Measurements from ENCODE around the gene DOCK6. TPM values are rescaled to one million over a fixed set of nuclear protein-coding genes. Genes with fewer than 3 reads are reported as not detected.

The DOCK6 gene
- total RNA-seq, 1 donor from 2014 or later = 86.9 TPM

DNA sequence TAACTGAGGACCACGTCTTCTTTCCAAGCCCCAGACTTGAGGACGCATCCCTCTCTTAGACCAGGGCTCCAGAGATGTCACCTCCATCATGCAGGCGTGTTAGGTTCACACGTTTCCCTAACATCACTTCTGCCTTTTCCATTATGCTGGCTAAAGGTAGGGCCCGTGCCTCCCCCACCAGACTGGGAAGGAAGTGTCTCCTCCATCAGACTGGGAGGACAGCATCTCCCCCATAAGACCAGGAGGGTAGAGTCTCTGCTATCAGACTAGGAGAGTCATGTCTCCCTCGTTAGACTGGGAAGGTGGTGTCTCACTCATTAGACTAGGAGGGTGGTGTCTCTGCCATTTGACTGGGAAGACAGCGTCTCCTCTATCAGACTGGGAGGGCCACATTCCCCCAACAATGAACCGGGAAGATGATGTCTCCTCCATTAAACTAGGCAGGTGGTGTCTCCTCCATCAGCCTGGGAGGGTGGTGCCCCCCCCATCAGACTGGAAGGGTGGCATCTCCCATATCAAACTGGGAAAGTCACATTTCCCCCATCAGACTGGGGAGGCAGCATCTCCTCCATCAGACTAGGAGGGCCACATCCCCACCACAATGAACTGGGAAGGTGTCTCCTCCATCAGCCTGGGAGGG is 88.7 kb downstream of the DOCK6 start:
- Mint-ChIP-seq H3K36me3 (ENCODE audit: unreplicated experiment) (peaks cover 48% of the 10 kb centered on the region), H3K4me1 (ENCODE audit: unreplicated experiment) (peaks cover 10% of the 10 kb centered on the region), H3K4me3 (ENCODE audit: unreplicated experiment) (no peak overlapping the region), H3K27me3 (ENCODE audit: unreplicated experiment) (no peaks in the 10 kb centered on the region), H3K9me3 (ENCODE audit: unreplicated experiment) (no peaks in the 10 kb centered on the region), H3K27ac (ENCODE audit: unreplicated experiment) (no peak overlapping the region)
- TF ChIP-seq, protein P1, sequence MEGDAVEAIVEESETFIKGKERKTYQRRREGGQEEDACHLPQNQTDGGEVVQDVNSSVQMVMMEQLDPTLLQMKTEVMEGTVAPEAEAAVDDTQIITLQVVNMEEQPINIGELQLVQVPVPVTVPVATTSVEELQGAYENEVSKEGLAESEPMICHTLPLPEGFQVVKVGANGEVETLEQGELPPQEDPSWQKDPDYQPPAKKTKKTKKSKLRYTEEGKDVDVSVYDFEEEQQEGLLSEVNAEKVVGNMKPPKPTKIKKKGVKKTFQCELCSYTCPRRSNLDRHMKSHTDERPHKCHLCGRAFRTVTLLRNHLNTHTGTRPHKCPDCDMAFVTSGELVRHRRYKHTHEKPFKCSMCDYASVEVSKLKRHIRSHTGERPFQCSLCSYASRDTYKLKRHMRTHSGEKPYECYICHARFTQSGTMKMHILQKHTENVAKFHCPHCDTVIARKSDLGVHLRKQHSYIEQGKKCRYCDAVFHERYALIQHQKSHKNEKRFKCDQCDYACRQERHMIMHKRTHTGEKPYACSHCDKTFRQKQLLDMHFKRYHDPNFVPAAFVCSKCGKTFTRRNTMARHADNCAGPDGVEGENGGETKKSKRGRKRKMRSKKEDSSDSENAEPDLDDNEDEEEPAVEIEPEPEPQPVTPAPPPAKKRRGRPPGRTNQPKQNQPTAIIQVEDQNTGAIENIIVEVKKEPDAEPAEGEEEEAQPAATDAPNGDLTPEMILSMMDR (IDR thresholded peaks at IDR 0.05) = no peak
- no peak for DNase-seq (ENCODE audit: extremely low spot score, unreplicated experiment)

DNA sequence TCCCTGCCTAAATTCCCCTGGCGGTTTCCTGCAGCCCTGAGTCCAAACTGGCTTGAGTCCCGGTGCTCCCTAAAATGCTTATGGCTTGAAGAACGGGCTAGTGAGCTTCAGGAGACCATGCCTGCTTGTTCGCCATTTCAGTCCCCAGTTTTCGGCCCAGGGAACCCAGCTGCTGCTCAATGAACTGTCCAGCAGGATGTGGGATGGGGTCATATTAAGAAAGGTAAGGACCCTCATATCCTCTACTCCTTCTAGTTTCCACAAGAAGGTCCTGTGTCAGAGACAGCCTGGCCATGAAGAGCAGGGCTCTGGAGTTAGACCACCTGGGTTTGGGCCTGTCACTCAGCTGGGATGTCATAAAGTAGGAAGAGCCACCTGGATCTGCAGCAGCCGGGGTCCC is 89.7 kb downstream of the DOCK6 start:
- no peaks in the 10 kb centered on the region for H3K27me3 Mint-ChIP-seq (ENCODE audit: unreplicated experiment)

DNA sequence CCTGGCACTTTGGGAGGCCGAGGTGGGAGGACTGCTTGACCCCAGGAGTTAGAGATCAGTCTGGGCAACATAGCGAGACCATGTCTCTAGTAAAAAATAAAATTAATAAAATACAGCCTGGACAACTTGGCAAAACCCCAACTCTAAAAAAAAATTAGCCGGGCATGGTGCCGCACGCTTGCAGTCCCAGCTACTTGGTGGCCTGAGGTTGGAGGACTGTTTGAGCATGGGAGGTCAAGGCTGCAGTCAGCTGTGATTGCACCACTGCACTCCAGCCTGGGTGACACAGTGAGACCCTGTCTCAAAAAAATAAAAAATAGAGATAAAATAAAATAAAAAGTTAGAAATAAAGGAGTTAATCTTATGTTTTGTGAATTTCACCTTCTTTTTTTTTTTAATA is 91.2 kb downstream of the DOCK6 start:
- Mint-ChIP-seq H3K4me1 (ENCODE audit: unreplicated experiment) (peaks cover 10% of the 10 kb centered on the region), H3K9me3 (ENCODE audit: unreplicated experiment) (no peaks in the 10 kb centered on the region), H3K27me3 (ENCODE audit: unreplicated experiment) (no peaks in the 10 kb centered on the region), H3K36me3 (ENCODE audit: unreplicated experiment) (peaks cover 59% of the 10 kb centered on the region), H3K27ac (ENCODE audit: unreplicated experiment) (no peak overlapping the region), H3K4me3 (ENCODE audit: unreplicated experiment) (no peak overlapping the region)
- DNase-seq (ENCODE audit: extremely low spot score, unreplicated experiment) = no peak
- TF ChIP-seq, protein P1 (IDR thresholded peaks at IDR 0.05) = no peak

More for the DNA sequence above, 89.7 kb downstream of the DOCK6 start:
- Mint-ChIP-seq H3K9me3 (ENCODE audit: unreplicated experiment) (no peaks in the 10 kb centered on the region), H3K4me3 (ENCODE audit: unreplicated experiment) (no peak overlapping the region), H3K27ac (ENCODE audit: unreplicated experiment) (no peak overlapping the region), H3K36me3 (ENCODE audit: unreplicated experiment) (peaks cover 53% of the 10 kb centered on the region), H3K4me1 (ENCODE audit: unreplicated experiment) (peaks cover 10% of the 10 kb centered on the region)
- no peak for DNase-seq (ENCODE audit: extremely low spot score, unreplicated experiment)
- TF ChIP-seq, protein P1 (IDR thresholded peaks at IDR 0.05) = no peak

DNA sequence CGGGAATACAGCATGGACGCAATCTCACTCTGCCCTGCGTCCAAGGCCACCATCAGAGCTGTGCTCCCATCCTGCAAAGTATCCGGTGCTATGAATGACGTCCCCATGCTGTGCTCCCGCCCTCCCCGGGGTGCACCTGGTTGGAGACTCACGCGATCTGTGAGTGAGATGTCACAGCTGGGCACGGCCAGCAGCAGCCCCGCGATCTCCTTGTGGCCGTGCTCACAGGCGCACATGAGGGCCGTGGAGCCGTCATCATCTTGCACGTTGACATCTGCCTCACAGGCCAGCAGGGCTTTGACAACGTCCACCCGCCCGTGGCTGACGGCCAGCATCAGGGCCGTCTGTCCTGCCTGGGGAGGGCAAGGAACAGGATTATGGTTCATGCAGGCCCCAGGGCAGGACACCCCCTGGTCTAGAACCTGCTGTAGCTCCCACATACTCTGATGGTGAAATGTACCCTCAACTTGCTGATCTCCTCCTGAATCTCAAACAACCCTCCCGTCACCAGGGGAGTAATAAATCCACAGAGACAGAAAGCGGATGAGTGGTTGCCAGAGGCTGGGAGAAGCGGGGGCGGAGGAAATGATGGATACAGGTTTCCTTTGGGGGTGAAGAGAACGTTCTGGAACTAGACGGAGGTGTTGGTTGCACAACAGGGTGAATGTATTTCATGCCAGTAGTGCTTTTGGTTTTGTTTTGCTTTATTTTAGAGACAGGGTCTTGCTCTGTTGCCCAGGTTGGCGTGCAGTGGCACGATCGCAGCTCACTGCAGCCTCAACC is 92.2 kb downstream of the DOCK6 start:
- Mint-ChIP-seq H3K27me3 (ENCODE audit: unreplicated experiment) (no peaks in the 10 kb centered on the region), H3K4me3 (ENCODE audit: unreplicated experiment) (no peak overlapping the region), H3K36me3 (ENCODE audit: unreplicated experiment) (peaks cover 62% of the 10 kb centered on the region), H3K9me3 (ENCODE audit: unreplicated experiment) (no peaks in the 10 kb centered on the region), H3K27ac (ENCODE audit: unreplicated experiment) (peak overlapping the region; percentile 4), H3K4me1 (ENCODE audit: unreplicated experiment) (peaks cover 10% of the 10 kb centered on the region)
- TF ChIP-seq, protein P1 (IDR thresholded peaks at IDR 0.05) = no peak
- DNase-seq (ENCODE audit: extremely low spot score, unreplicated experiment) = no peak

DNA sequence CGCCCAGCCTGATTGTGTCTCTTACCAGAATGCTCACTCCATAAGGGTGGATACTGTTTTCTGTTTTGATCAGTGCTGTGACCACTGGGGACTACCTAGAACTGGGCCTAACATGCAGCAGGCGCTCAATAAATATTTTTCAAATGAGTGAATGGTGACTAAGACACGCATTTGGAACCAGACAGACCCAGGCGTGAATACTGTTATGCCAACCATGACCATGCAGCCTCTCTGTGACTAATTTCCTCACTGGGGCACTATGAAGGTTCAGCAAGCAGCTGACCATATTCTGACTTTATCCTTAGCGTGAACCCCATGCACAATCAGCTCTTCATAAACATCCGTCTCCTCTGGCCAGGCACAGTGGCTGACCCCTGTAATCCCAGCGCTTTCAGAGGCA is 93.8 kb downstream of the DOCK6 start:
- H3K4me1 Mint-ChIP-seq (ENCODE audit: unreplicated experiment) = peaks cover 10% of the 10 kb centered on the region
- H3K9me3 Mint-ChIP-seq (ENCODE audit: unreplicated experiment) = no peaks in the 10 kb centered on the region
- H3K27ac Mint-ChIP-seq (ENCODE audit: unreplicated experiment) = peak overlapping the region; percentile 74
- no peaks in the 10 kb centered on the region for H3K27me3 Mint-ChIP-seq (ENCODE audit: unreplicated experiment)
- peaks cover 67% of the 10 kb centered on the region for H3K36me3 Mint-ChIP-seq (ENCODE audit: unreplicated experiment)
- TF ChIP-seq, protein P1 (IDR thresholded peaks at IDR 0.05) = no peak
- DNase-seq (ENCODE audit: extremely low spot score, unreplicated experiment) = no peak
- H3K4me3 Mint-ChIP-seq (ENCODE audit: unreplicated experiment) = no peak overlapping the region

Data from osteocyte (in vitro differentiated cells).